Transverse colon (tissue), 4 donors: Measurements from ENCODE around the gene SMIM5. TPM values are rescaled to one million over a fixed set of nuclear protein-coding genes. Genes with fewer than 3 reads are reported as not detected.

ENCODE experiments used
- DNase-seq: peaks from one replicate; pipeline ENCODE4 v3.0.0-alpha.2; 2019
- H3K27ac ChIP-seq, 4 donors: fragments of 200-600 bp; sonication (generic); 2 replicates each; pipeline ENCODE4 v1.5.1; 2016 to 2018; ENCODE audit warnings: inconsistent platforms in 4 of 4
- H3K27me3 ChIP-seq: fragments of 200-600 bp; sonication (generic); 2 replicates; pipeline ENCODE4 v1.5.1; 2017; ENCODE audit warnings: inconsistent platforms
- H3K36me3 ChIP-seq, 4 donors: fragments of 200-600 bp; sonication (generic); 2 replicates each; pipeline ENCODE4 v1.5.1; 2017 to 2019; ENCODE audit warnings: inconsistent platforms in 4 of 4
- H3K4me1 ChIP-seq, 4 donors: fragments of 200-600 bp; sonication (generic); 2 replicates each; pipeline ENCODE4 v1.5.1; 2017 to 2020; ENCODE audit warnings: inconsistent platforms in 4 of 4
- H3K4me3 ChIP-seq, 4 donors: fragments of 200-600 bp; sonication (generic); 1 replicate in 1 of 4; 2 replicates in 3 of 4; pipeline versions ENCODE4 v1.5.1 to v1.6.1; 2017 to 2019; ENCODE audit warnings: inconsistent platforms in 4 of 4
- H3K9me3 ChIP-seq, 2 donors: fragments of 200-600 bp; sonication (generic); 2 replicates each; pipeline ENCODE4 v1.5.1; 2017 to 2019; ENCODE audit warnings: inconsistent platforms in 2 of 2
- CTCF ChIP-seq, 5 experiments: fragments of 200-600 bp in 3 of 5; fragments of 450-650 bp in 2 of 5; sonication (generic) in 3 of 5; IDR thresholded peaks; 1 replicate in 2 of 5; 2 replicates in 3 of 5; pipeline ENCODE4 v1.5.1; 2016 to 2017; ENCODE audit warnings: antibody characterized with exemption in 5 of 5, inconsistent platforms in 3 of 5, mild to moderate bottlenecking in 2 of 5, moderate library complexity in 1 of 5
- EP300 ChIP-seq: sonication (generic); formaldehyde crosslinking; IDR thresholded peaks from one replicate; pipeline ENCODE4 v1.6.1; 2017; ENCODE audit warnings: antibody characterized with exemption, low read depth
- POLR2A ChIP-seq: fragments of 450-650 bp; IDR thresholded peaks from one replicate; pipeline ENCODE4 v1.6.1; 2016; ENCODE audit warnings: antibody characterized with exemption, mild to moderate bottlenecking, moderate library complexity
- POLR2AphosphoS5 ChIP-seq, 3 donors: sonication (generic); formaldehyde crosslinking; IDR thresholded peaks; one replicate each; pipeline ENCODE4 v1.6.1; 2016; ENCODE audit warnings: antibody characterized with exemption in 3 of 3
- WGBS, 2 donors: methylation state at CpG; one replicate each; pipeline ENCODE4 v1.1.5; 2018; ENCODE audit warnings: low coverage in 1 of 2; 5-methylcytosine and 5-hydroxymethylcytosine counted together
- in situ Hi-C, 4 donors: fragments of 200-750 bp; cut with MboI; loops; one replicate each; pipeline versions ENCODE4 v1.15.0 to v1.15.1; 2017; ENCODE audit warnings: low sequenced_read_pairs in 3 of 4, low pct_ligation_motif_present in 1 of 4, low pct_unique_long_range_greater_than_20kb in 1 of 4
- intact Hi-C: fragments of 100-400 bp; cut with DNase I; formaldehyde crosslinking; loops from one replicate; pipeline ENCODE4 v1.15.1; 2023; ENCODE audit warnings: low total_unique reads
- total RNA-seq, 4 donors: library from RNA; depleted of rRNA; stranded (reverse); fragments of >200 nt; gene quantifications; one replicate each; pipeline ENCODE4 v1.1.0, GENCODE V29; 2016

The SMIM5 gene
- total RNA-seq, 4 donors from 2014 or later, result 31.3 to 71.4 (median 50.0) TPM; not detected in 1

DNA sequence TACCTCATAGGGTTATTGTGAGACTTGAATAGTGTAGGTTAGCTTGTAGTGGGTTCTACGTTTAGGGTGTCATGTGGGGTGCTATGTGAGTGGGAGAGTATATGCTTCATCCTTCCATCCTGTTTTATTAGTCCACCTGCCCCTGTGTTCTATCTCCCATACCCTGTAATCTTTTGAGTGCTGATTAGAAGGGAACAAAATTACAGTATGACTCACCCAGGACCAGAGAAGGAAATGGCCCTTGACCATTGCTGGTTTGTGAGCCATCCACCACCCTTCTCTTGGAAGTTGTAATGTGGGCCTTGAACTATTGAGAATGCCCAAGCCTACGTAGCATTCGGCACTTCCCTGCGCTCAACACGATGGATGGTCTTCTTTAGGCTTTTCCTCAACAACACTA lies 51.0 kb downstream of the SMIM5 start:
- no peaks in the 10 kb centered on the region for H3K27me3 ChIP-seq
- TF ChIP-seq POLR2A (no peak), EP300 (no peak), POLR2AphosphoS5 (IDR thresholded peaks at IDR 0.05) (no peak), CTCF (IDR thresholded peaks at IDR 0.05) (no peak)
- H3K9me3 ChIP-seq, result no peaks in the 10 kb centered on the region
- no peak overlapping the region for H3K4me3 ChIP-seq
- H3K36me3 ChIP-seq, result no peaks in the 10 kb centered on the region
- no peak for DNase-seq
- peak overlapping the region; percentile 40 to 54 (median 48) for H3K27ac ChIP-seq
- peaks cover 22 to 62% (median 29%) of the 10 kb centered on the region in 4 donors for H3K4me1 ChIP-seq
- intact Hi-C loops, result no loop called here
- WGBS, 2 donors, result 92% methylated on average over 5 of the region's 5 CpGs; no CpG with 5 or more reads in 1 of the 2 donors
- in situ Hi-C loops, result no loop called here

GRCh38 chr17:75684924-75685323 lies 51.7 kb downstream of the SMIM5 start:
- TF ChIP-seq POLR2A (no peak), POLR2AphosphoS5 (IDR thresholded peaks at IDR 0.05) (peak in 1 of 3 donors; percentile 19), EP300 (no peak)
- peak overlapping the region; percentile 40 to 54 (median 48) for H3K27ac ChIP-seq
- no peaks in the 10 kb centered on the region for H3K27me3 ChIP-seq
- in situ Hi-C loops (no loop called here), intact Hi-C loops (no loop called here)
- peak; percentile 63 for DNase-seq
- no peaks in the 10 kb centered on the region for H3K9me3 ChIP-seq
- H3K4me1 ChIP-seq, result peaks cover 18 to 60% (median 29%) of the 10 kb centered on the region in 4 donors
- no peak overlapping the region for H3K4me3 ChIP-seq
- 71 to 83% methylated on average over 2 to 7 of the region's 7 CpGs for WGBS, 2 donors
- H3K36me3 ChIP-seq, result no peaks in the 10 kb centered on the region

GRCh38 chr17:75685499-75685898 lies 52.3 kb downstream of the SMIM5 start:
- H3K9me3 ChIP-seq, result no peaks in the 10 kb centered on the region
- no peaks in the 10 kb centered on the region for H3K36me3 ChIP-seq
- 75 to 90% methylated on average over 2 to 3 of the region's 3 CpGs for WGBS, 2 donors
- no peak for DNase-seq
- peak overlapping the region; percentile 40 to 54 (median 48) for H3K27ac ChIP-seq
- intact Hi-C loops, result no loop called here
- peaks cover 16 to 60% (median 29%) of the 10 kb centered on the region in 4 donors for H3K4me1 ChIP-seq
- no peak overlapping the region for H3K4me3 ChIP-seq
- in situ Hi-C loops, result no loop called here
- no peaks in the 10 kb centered on the region for H3K27me3 ChIP-seq
- no peak for TF ChIP-seq POLR2AphosphoS5 (IDR thresholded peaks at IDR 0.05)
- no peak for TF ChIP-seq POLR2A
- TF ChIP-seq EP300, result no peak
- TF ChIP-seq CTCF (IDR thresholded peaks at IDR 0.05), result no peak

GRCh38 chr17:75688209-75688825 lies 55.1 kb downstream of the SMIM5 start:
- 63 to 67% methylated on average over 2 to 11 of the region's 11 CpGs for WGBS, 2 donors
- H3K4me1 ChIP-seq, result peaks cover 19 to 79% (median 31%) of the 10 kb centered on the region in 4 donors
- no peak for DNase-seq
- peak overlapping the region; percentile 49 to 65 (median 51) for H3K27ac ChIP-seq
- H3K36me3 ChIP-seq, result no peaks in the 10 kb centered on the region
- H3K9me3 ChIP-seq, result no peaks in the 10 kb centered on the region
- in situ Hi-C loops, result no loop called here
- intact Hi-C loops, result no loop called here
- TF ChIP-seq CTCF (IDR thresholded peaks at IDR 0.05), result no peak
- TF ChIP-seq POLR2AphosphoS5 (IDR thresholded peaks at IDR 0.05), result no peak
- no peak for TF ChIP-seq EP300
- no peak for TF ChIP-seq POLR2A
- H3K4me3 ChIP-seq, result no peak overlapping the region
- H3K27me3 ChIP-seq, result no peaks in the 10 kb centered on the region
